ENCODE measurements around the gene CCDC92. TPM values are rescaled to one million over a fixed set of nuclear protein-coding genes. Genes with fewer than 3 reads are reported as not detected.
A peak's percentile ranks its signal among the peaks of the same experiment; 100 is the strongest.

Gene CCDC92
- total and polyA plus RNA-seq, 5 donors from 2014 or later, result 12.9 to 24.1 (median 19.5) TPM

- H3K27me3 Mint-ChIP-seq, result no peaks in the 10 kb centered on the region
- no peaks in the 10 kb centered on the region for H3K36me3 ChIP-seq (ENCODE audit: control insufficient read depth, insufficient read depth, low read length)
- no peak overlapping the region for H3K27ac ChIP-seq (ENCODE audit: insufficient read depth, low read length, poor library complexity, severe bottlenecking)
- no peak for ATAC-seq (ENCODE audit: low read depth in 2 of 2)
- H3K9me3 Mint-ChIP-seq, result no peaks in the 10 kb centered on the region
- no peaks in the 10 kb centered on the region for H3K9me3 ChIP-seq (ENCODE audit: control insufficient read depth in 2 of 2, low read length in 2 of 2)
- no peak overlapping the region for H3K4me3 ChIP-seq (ENCODE audit: low read depth, low read length)
- no peak overlapping the region for H3K27ac Mint-ChIP-seq
- peaks cover 0 to 4% (median 0%) of the 10 kb centered on the region in 4 donors for H3K4me1 Mint-ChIP-seq
- no peak for DNase-seq
- H3K36me3 Mint-ChIP-seq, result peaks cover 3% of the 10 kb centered on the region
- peaks cover 3% of the 10 kb centered on the region for H3K27me3 ChIP-seq (ENCODE audit: control insufficient read depth, insufficient read depth, low read length)
- no peaks in the 10 kb centered on the region for H3K4me1 ChIP-seq (ENCODE audit: control insufficient read depth, insufficient read depth, low read length, poor library complexity, severe bottlenecking)
- H3K4me3 Mint-ChIP-seq, result no peak overlapping the region
These were observed 74.0 kb downstream of the CCDC92 start for GRCh38 chr12:123898673-123899072.

GRCh38 chr12:123897221-123897620 lies 75.4 kb downstream of the CCDC92 start:
- Mint-ChIP-seq H3K36me3 (peaks cover 3% of the 10 kb centered on the region), H3K27ac (no peak overlapping the region), H3K4me3 (peak overlapping the region in 1 of 4 donors; percentile 4), H3K9me3 (no peaks in the 10 kb centered on the region), H3K4me1 (peaks cover 0 to 4% (median 0%) of the 10 kb centered on the region in 4 donors), H3K27me3 (peaks cover 3% of the 10 kb centered on the region)
- ATAC-seq (ENCODE audit: low read depth in 2 of 2), result no peak
- H3K27me3 ChIP-seq (ENCODE audit: control insufficient read depth, insufficient read depth, low read length), result peaks cover 3% of the 10 kb centered on the region
- H3K4me3 ChIP-seq (ENCODE audit: low read depth, low read length), result no peak overlapping the region
- H3K36me3 ChIP-seq (ENCODE audit: control insufficient read depth, insufficient read depth, low read length), result no peaks in the 10 kb centered on the region
- no peak overlapping the region for H3K27ac ChIP-seq (ENCODE audit: insufficient read depth, low read length, poor library complexity, severe bottlenecking)
- no peaks in the 10 kb centered on the region for H3K9me3 ChIP-seq (ENCODE audit: control insufficient read depth in 2 of 2, low read length in 2 of 2)
- H3K4me1 ChIP-seq (ENCODE audit: control insufficient read depth, insufficient read depth, low read length, poor library complexity, severe bottlenecking), result no peaks in the 10 kb centered on the region
- DNase-seq, result no peak

GRCh38 chr12:123896767-123897166 lies 75.9 kb downstream of the CCDC92 start:
- ATAC-seq (ENCODE audit: low read depth in 2 of 2) (no peak), DNase-seq (no peak)
- peaks cover 3% of the 10 kb centered on the region for H3K27me3 ChIP-seq (ENCODE audit: control insufficient read depth, insufficient read depth, low read length)
- H3K4me1 ChIP-seq (ENCODE audit: control insufficient read depth, insufficient read depth, low read length, poor library complexity, severe bottlenecking), result no peaks in the 10 kb centered on the region
- no peak overlapping the region for H3K4me3 ChIP-seq (ENCODE audit: low read depth, low read length)
- no peak overlapping the region for H3K27ac Mint-ChIP-seq
- H3K36me3 ChIP-seq (ENCODE audit: control insufficient read depth, insufficient read depth, low read length), result no peaks in the 10 kb centered on the region
- H3K4me3 Mint-ChIP-seq, result no peak overlapping the region
- H3K4me1 Mint-ChIP-seq, result peaks cover 0 to 4% (median 0%) of the 10 kb centered on the region in 4 donors
- H3K27ac ChIP-seq (ENCODE audit: insufficient read depth, low read length, poor library complexity, severe bottlenecking), result no peak overlapping the region
- H3K27me3 Mint-ChIP-seq, result peaks cover 5% of the 10 kb centered on the region
- H3K9me3 ChIP-seq (ENCODE audit: control insufficient read depth in 2 of 2, low read length in 2 of 2), result no peaks in the 10 kb centered on the region
- H3K9me3 Mint-ChIP-seq, result no peaks in the 10 kb centered on the region
- peaks cover 3% of the 10 kb centered on the region for H3K36me3 Mint-ChIP-seq

- H3K9me3 Mint-ChIP-seq, result no peaks in the 10 kb centered on the region
- H3K4me1 ChIP-seq (ENCODE audit: control insufficient read depth, insufficient read depth, low read length, poor library complexity, severe bottlenecking), result no peaks in the 10 kb centered on the region
- H3K27me3 ChIP-seq (ENCODE audit: control insufficient read depth, insufficient read depth, low read length), result peaks cover under 1% of the 10 kb centered on the region
- H3K36me3 ChIP-seq (ENCODE audit: control insufficient read depth, insufficient read depth, low read length), result no peaks in the 10 kb centered on the region
- no peak overlapping the region for H3K27ac ChIP-seq (ENCODE audit: insufficient read depth, low read length, poor library complexity, severe bottlenecking)
- no peaks in the 10 kb centered on the region for H3K9me3 ChIP-seq (ENCODE audit: control insufficient read depth in 2 of 2, low read length in 2 of 2)
- H3K4me3 Mint-ChIP-seq, result no peak overlapping the region
- H3K27ac Mint-ChIP-seq, result no peak overlapping the region
- no peak overlapping the region for H3K4me3 ChIP-seq (ENCODE audit: low read depth, low read length)
- H3K27me3 Mint-ChIP-seq, result peaks cover 10% of the 10 kb centered on the region
- no peak for DNase-seq
- no peaks in the 10 kb centered on the region for H3K4me1 Mint-ChIP-seq
- peaks cover 3% of the 10 kb centered on the region for H3K36me3 Mint-ChIP-seq
- ATAC-seq (ENCODE audit: low read depth in 2 of 2), result no peak
These were observed 77.2 kb downstream of the CCDC92 start for GRCh38 chr12:123895451-123895850.

GRCh38 chr12:123894823-123895345 lies 77.7 kb downstream of the CCDC92 start:
- peak overlapping the region in 1 of 3 donors; percentile 62 for H3K27ac Mint-ChIP-seq
- H3K4me3 ChIP-seq (ENCODE audit: low read depth, low read length), result no peak overlapping the region
- H3K36me3 Mint-ChIP-seq, result peaks cover 3% of the 10 kb centered on the region
- peaks cover 13% of the 10 kb centered on the region for H3K27me3 Mint-ChIP-seq
- no peaks in the 10 kb centered on the region for H3K9me3 ChIP-seq (ENCODE audit: control insufficient read depth in 2 of 2, low read length in 2 of 2)
- ATAC-seq (ENCODE audit: low read depth in 2 of 2), result no peak
- no peak overlapping the region for H3K4me3 Mint-ChIP-seq
- DNase-seq, result no peak
- H3K9me3 Mint-ChIP-seq, result no peaks in the 10 kb centered on the region
- no peaks in the 10 kb centered on the region for H3K27me3 ChIP-seq (ENCODE audit: control insufficient read depth, insufficient read depth, low read length)
- no peak overlapping the region for H3K27ac ChIP-seq (ENCODE audit: insufficient read depth, low read length, poor library complexity, severe bottlenecking)
- no peaks in the 10 kb centered on the region for H3K4me1 ChIP-seq (ENCODE audit: control insufficient read depth, insufficient read depth, low read length, poor library complexity, severe bottlenecking)
- no peaks in the 10 kb centered on the region for H3K4me1 Mint-ChIP-seq
- H3K36me3 ChIP-seq (ENCODE audit: control insufficient read depth, insufficient read depth, low read length), result no peaks in the 10 kb centered on the region

GRCh38 chr12:123893276-123893675 lies 79.4 kb downstream of the CCDC92 start:
- no peak for ATAC-seq (ENCODE audit: low read depth in 2 of 2)
- Mint-ChIP-seq H3K4me3 (no peak overlapping the region), H3K27me3 (peaks cover 13% of the 10 kb centered on the region), H3K9me3 (no peaks in the 10 kb centered on the region), H3K27ac (no peak overlapping the region), H3K4me1 (no peaks in the 10 kb centered on the region), H3K36me3 (no peaks in the 10 kb centered on the region)
- no peak for DNase-seq
- Histone ChIP-seq H3K27me3 (ENCODE audit: control insufficient read depth, insufficient read depth, low read length) (no peaks in the 10 kb centered on the region), H3K4me3 (ENCODE audit: low read depth, low read length) (no peak overlapping the region), H3K4me1 (ENCODE audit: control insufficient read depth, insufficient read depth, low read length, poor library complexity, severe bottlenecking) (no peaks in the 10 kb centered on the region), H3K36me3 (ENCODE audit: control insufficient read depth, insufficient read depth, low read length) (no peaks in the 10 kb centered on the region), H3K9me3 (ENCODE audit: control insufficient read depth in 2 of 2, low read length in 2 of 2) (no peaks in the 10 kb centered on the region), H3K27ac (ENCODE audit: insufficient read depth, low read length, poor library complexity, severe bottlenecking) (no peak overlapping the region)

- Histone ChIP-seq H3K4me1 (ENCODE audit: control insufficient read depth, insufficient read depth, low read length, poor library complexity, severe bottlenecking) (no peaks in the 10 kb centered on the region), H3K27ac (ENCODE audit: insufficient read depth, low read length, poor library complexity, severe bottlenecking) (no peak overlapping the region), H3K4me3 (ENCODE audit: low read depth, low read length) (no peak overlapping the region), H3K36me3 (ENCODE audit: control insufficient read depth, insufficient read depth, low read length) (no peaks in the 10 kb centered on the region), H3K9me3 (ENCODE audit: control insufficient read depth in 2 of 2, low read length in 2 of 2) (no peaks in the 10 kb centered on the region), H3K27me3 (ENCODE audit: control insufficient read depth, insufficient read depth, low read length) (no peaks in the 10 kb centered on the region)
- peaks cover 13% of the 10 kb centered on the region for H3K27me3 Mint-ChIP-seq
- H3K36me3 Mint-ChIP-seq, result no peaks in the 10 kb centered on the region
- no peak for DNase-seq
- no peaks in the 10 kb centered on the region for H3K9me3 Mint-ChIP-seq
- H3K27ac Mint-ChIP-seq, result no peak overlapping the region
- no peaks in the 10 kb centered on the region for H3K4me1 Mint-ChIP-seq
- H3K4me3 Mint-ChIP-seq, result no peak overlapping the region
- ATAC-seq (ENCODE audit: low read depth in 2 of 2), result no peak
These were observed 79.8 kb downstream of the CCDC92 start for GRCh38 chr12:123892853-123893252.

- DNase-seq, result no peak
- Mint-ChIP-seq H3K27ac (no peak overlapping the region), H3K9me3 (no peaks in the 10 kb centered on the region), H3K27me3 (peaks cover 13% of the 10 kb centered on the region), H3K4me3 (no peak overlapping the region), H3K36me3 (no peaks in the 10 kb centered on the region), H3K4me1 (no peaks in the 10 kb centered on the region)
- Histone ChIP-seq H3K4me3 (ENCODE audit: low read depth, low read length) (no peak overlapping the region), H3K9me3 (ENCODE audit: control insufficient read depth in 2 of 2, low read length in 2 of 2) (no peaks in the 10 kb centered on the region), H3K4me1 (ENCODE audit: control insufficient read depth, insufficient read depth, low read length, poor library complexity, severe bottlenecking) (no peaks in the 10 kb centered on the region), H3K27me3 (ENCODE audit: control insufficient read depth, insufficient read depth, low read length) (no peaks in the 10 kb centered on the region), H3K27ac (ENCODE audit: insufficient read depth, low read length, poor library complexity, severe bottlenecking) (no peak overlapping the region), H3K36me3 (ENCODE audit: control insufficient read depth, insufficient read depth, low read length) (no peaks in the 10 kb centered on the region)
- no peak for ATAC-seq (ENCODE audit: low read depth in 2 of 2)
These were observed 80.5 kb downstream of the CCDC92 start for GRCh38 chr12:123892180-123892559.

Measured in CD4-positive, CD25-positive, alpha-beta regulatory T cell (primary cell).